Fibroblast of peridontal ligament (primary cell): ENCODE measurements around the gene ACTR1A.
"Not testable (repeated sequence)": the region's sequence is repeated elsewhere in the genome, so short reads cannot be mapped to it uniquely, and the experiment has no call there.

Source experiments
- DNase-seq: peaks from one replicate; pipeline ENCODE4 v3.0.0-alpha.2; 2010; ENCODE audit errors: extremely low read depth

ACTR1A gene

GRCh38 chr10:102454662-102455487, 47.6 kb downstream of the ACTR1A start:
- not testable (repeated sequence) for DNase-seq

- DNase-seq: no peak
These were observed 49.0 kb downstream of the ACTR1A start for GRCh38 chr10:102453502-102453901.

GRCh38 chr10:102452672-102453340, 49.7 kb downstream of the ACTR1A start:
- peak; percentile 72 for DNase-seq

- DNase-seq: no peak
These were observed 51.2 kb downstream of the ACTR1A start, which contains the start of gene C10orf95 for GRCh38 chr10:102451105-102451969. TSS of gene C10orf95 (minus strand) at chr10:102451543. CDS start at chr10:102451093, 450 bp downstream.

DNA sequence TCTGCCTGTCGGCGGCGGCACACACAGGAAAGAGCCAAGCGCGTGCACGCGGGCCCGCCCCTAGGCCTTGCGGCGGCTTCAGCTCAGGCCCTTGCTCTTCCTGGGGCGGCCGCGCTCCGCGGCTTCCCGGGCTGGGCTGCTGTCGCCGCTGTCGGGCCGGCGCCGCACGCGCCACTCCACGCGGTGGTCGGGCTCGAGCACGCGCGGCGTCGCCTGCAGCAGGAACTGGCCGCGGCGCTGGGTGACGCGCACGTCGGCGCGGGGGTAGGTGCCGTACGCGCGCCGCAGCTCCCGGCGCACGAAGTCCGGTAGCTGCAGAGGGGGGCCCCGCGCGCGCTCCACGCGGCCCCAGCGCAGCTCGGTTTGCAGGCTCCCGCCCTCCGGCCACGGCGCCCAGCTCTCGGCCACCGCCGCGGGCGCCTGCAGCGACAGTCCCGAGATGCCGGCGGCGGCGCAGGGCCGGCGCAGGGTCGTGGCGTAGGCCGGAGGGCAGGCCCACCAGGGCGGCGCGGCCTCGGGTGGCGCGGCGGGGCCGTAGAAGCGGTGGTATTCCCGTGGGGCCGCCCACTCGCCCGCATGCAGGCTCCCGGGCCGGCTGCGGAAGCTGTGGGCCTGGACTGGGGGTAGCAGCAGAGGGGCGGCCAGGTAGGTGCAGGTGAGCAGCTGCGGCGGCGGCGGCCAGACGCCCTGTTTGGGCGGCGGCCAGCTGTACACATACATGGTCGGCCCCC, 52.0 kb downstream of the ACTR1A start:
- DNase-seq: peak; percentile 47

GRCh38 chr10:102450124-102450373, 52.5 kb downstream of the ACTR1A start:
- no peak for DNase-seq

- DNase-seq: peak; percentile 48
These were observed 53.0 kb downstream of the ACTR1A start for GRCh38 chr10:102449321-102450123.

DNA sequence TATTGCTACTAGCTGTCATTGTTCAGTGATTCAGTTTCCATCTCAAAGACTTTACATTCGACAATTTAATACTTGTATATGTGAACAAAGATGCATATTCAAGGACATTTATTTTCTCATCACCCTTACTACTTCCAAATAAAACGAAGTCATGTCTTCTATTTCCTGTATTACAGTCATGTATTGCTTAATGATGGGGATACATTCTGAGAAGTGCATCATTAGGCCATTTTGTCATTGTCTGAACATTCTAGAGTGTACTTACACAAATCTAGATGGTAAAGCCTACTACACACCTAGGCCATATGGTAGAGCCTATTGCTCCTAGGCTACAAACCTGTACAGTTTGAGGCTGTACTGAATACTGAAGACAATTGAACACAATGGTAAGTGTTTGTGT, 57.7 kb downstream of the ACTR1A start:
- no peak for DNase-seq

DNA sequence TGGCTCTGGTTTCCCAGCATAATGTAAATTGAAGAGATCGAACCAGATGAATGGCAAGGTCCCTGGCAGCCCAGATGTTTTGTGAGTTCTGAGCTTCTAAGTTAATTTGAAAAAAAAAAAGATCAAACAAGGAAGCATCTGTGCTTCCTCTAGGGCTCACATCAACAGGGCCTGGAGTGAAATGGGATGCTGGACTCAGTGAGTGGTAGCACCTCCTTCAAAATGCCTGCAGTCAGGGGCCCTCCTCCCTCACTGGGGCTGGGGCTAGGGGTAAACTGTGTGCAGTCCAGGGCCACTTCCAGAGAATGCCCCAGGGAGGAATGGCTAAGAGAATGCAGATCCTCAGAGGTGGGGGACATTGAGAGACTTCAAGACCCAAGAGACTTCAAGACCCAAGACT, 64.1 kb downstream of the ACTR1A start:
- DNase-seq: no peak

DNA sequence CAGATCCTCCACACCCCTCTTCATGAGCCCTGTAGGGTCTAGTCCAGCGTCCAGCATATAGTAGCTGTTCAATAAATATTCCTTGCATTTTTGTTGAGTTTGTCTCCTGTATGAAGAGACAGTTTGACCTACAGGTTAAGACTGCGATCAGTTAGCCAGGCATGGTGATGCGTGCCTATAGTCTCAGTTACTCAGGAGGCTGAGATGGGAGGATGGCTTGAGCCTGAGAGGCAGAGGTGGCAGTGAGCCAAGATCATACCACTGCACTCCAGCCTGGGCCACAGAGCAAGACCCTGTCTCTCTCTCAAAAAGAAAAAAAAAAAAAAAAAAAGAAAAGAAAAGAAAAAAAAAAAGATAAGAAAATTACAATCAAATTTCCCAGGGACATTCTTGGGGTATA, 65.0 kb downstream of the ACTR1A start:
- no peak for DNase-seq

GRCh38 chr10:102436312-102436711, 66.2 kb downstream of the ACTR1A start:
- DNase-seq: no peak

DNA sequence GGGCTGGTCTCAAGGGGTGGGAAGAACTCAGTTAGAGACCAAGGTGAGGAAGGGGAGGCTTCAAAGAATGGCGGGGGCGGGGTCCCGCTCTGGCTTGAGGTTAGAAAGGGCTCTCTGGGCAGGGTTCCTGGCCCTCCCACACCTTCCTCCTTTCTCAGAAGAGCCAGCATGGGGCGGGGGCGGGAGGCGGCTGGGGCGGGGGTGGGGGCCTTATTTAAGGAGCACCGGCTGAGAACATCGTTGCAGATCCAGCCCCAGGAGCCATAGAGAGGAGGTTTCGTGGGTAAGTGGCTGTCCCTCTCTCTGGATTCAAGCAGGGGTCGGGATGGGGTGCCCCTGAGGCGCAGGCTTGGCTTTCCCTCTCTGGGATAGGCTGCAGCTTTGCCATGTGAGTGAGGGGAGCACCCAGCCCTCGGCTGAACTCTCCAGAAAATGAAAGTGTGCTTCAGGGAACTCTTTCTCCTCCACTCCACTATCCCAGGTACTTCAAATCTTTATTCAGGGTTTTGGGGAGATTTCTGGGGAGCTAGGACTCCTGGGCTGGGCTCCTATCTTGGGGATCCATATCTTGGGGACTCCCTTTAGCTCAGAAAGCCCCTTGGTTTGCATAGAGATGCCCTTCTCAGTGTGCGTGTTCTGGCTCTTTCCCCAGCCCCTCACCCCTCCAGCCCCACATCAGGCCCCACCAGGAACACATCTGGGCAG, 66.8 kb downstream of the ACTR1A start:
- peak; percentile 22 for DNase-seq

GRCh38 chr10:102435133-102435497, 67.4 kb downstream of the ACTR1A start:
- DNase-seq: no peak

- peak; percentile 61 for DNase-seq
These were observed 67.9 kb downstream of the ACTR1A start for GRCh38 chr10:102434394-102435132.

DNA sequence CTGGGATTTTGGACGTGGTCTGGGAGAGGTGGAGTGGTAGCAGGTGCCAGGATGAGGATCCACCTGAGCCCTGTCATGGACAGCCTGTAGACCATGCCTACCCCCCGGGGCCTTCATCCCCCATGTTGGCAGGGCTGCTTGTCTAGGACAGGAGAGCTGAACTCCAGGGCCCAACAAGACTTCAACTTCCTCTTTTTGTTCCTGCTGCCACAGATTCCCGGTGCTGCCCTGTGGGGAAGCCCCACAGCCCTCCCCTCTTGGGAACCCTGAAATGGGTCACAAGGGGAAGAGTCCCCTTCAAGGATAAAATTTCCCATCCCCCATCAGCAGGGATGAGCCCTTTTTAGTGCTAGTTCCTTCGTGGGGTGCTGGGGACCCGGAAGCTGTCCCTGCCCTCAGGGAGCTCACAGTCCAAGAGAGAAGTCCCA, 68.9 kb downstream of the ACTR1A start:
- DNase-seq: no peak

- peak; percentile 97 for DNase-seq
These were observed 70.2 kb downstream of the ACTR1A start, which contains the start of gene CUEDC2 for GRCh38 chr10:102432162-102432950. TSS of gene CUEDC2 (minus strand) at chr10:102432574. CDS start at chr10:102425188, 7,386 bp downstream.

DNA sequence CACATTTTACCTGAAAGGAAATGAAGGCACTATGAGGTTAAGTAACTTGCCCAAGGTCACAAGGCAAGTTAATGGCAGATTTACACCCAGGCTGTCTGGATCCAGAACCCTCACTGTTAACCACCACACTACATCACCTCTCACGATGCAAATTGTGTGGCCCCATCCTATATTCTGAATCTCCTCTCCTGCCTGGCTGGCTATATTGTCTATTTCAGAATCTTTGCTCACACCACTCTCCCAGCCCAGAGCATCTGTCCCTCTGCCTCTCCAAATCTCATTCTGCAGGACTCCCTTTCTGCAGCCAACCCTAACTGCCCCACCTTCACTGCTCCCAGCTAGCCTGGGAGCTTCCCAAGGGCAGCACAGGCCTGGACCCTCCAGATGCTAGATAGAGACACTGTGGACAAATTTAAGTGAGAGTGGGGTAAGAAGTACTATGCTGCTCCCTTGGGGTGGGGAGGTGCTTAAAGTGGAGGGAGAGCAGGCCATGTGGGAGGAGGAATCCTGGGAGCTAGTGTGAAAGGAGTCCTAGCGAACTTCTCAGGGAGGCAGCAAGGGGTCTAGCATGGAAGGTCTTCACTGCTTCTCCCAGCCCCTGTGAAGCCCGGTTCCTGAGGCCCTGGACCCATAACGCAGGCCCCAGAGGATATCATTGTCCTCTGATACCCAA, 70.9 kb downstream of the ACTR1A start:
- peak; percentile 48 for DNase-seq

GRCh38 chr10:102429468-102429867, 73.0 kb downstream of the ACTR1A start:
- no peak for DNase-seq
